ENCODE results near the gene PHACTR3. TPM values are rescaled to one million over a fixed set of nuclear protein-coding genes. Genes with fewer than 3 reads are reported as not detected.
A peak's percentile ranks its signal among the peaks of the same experiment; 100 is the strongest.

PHACTR3 gene
- total RNA-seq, 4 donors from 2014 or later: 1.4 to 7.2 (median 4.3) TPM

- intact Hi-C loops (cut with DNase I; ENCODE audit: low total_unique reads): no loop called here
- TF ChIP-seq POLR2A (IDR thresholded peaks at IDR 0.05) (no peak), CTCF (IDR thresholded peaks at IDR 0.05) (no peak)
- 50 to 55% methylated on average over 11 of the region's 11 CpGs for WGBS, 2 donors
- DNase-seq (ENCODE audit: low spot score in 2 of 2): peak in 1 of 2 donors; percentile 78
- no peak overlapping the region for H3K4me3 ChIP-seq (ENCODE audit: low read depth, poor library complexity, severe bottlenecking)
Measured at GRCh38 chr20:59676126-59676850, 71.9 kb downstream of the PHACTR3 start.

- no peak for TF ChIP-seq CTCF (IDR thresholded peaks at IDR 0.05)
- TF ChIP-seq POLR2A (IDR thresholded peaks at IDR 0.05): no peak
- 27 to 28% methylated on average over 4 of the region's 4 CpGs for WGBS, 2 donors
- no peak overlapping the region for H3K4me3 ChIP-seq (ENCODE audit: low read depth, poor library complexity, severe bottlenecking)
- intact Hi-C loops (cut with DNase I; ENCODE audit: low total_unique reads): no loop called here
- DNase-seq (ENCODE audit: low spot score in 2 of 2): no peak
Measured at GRCh38 chr20:59676851-59677182, 72.5 kb downstream of the PHACTR3 start.

GRCh38 chr20:59677586-59677985 is 73.2 kb downstream of the PHACTR3 start:
- TF ChIP-seq CTCF (IDR thresholded peaks at IDR 0.05): no peak
- no peak for TF ChIP-seq POLR2A (IDR thresholded peaks at IDR 0.05)
- WGBS, 2 donors: 70% methylated on average over 6 of the region's 6 CpGs

GRCh38 chr20:59678288-59678687 is 73.9 kb downstream of the PHACTR3 start:
- no peak overlapping the region for H3K4me3 ChIP-seq (ENCODE audit: low read depth, poor library complexity, severe bottlenecking)
- intact Hi-C loops (cut with DNase I; ENCODE audit: low total_unique reads): no loop called here
- TF ChIP-seq CTCF (IDR thresholded peaks at IDR 0.05) (no peak), POLR2A (IDR thresholded peaks at IDR 0.05) (no peak)
- WGBS, 2 donors: 12 to 30% methylated on average over 9 of the region's 9 CpGs
- peak in 1 of 2 donors; percentile 43 for DNase-seq (ENCODE audit: low spot score in 2 of 2)

More at GRCh38 chr20:59677586-59677985, 73.2 kb downstream of the PHACTR3 start:
- DNase-seq (ENCODE audit: low spot score in 2 of 2): no peak
- intact Hi-C loops (cut with DNase I; ENCODE audit: low total_unique reads): no loop called here
- no peak overlapping the region for H3K4me3 ChIP-seq (ENCODE audit: low read depth, poor library complexity, severe bottlenecking)

- no peak for TF ChIP-seq POLR2A (IDR thresholded peaks at IDR 0.05)
- TF ChIP-seq CTCF (IDR thresholded peaks at IDR 0.05): no peak
- intact Hi-C loops (cut with DNase I; ENCODE audit: low total_unique reads): no loop called here
- peak in 1 of 2 donors; percentile 42 for DNase-seq (ENCODE audit: low spot score in 2 of 2)
- 68 to 86% methylated on average over 8 of the region's 8 CpGs for WGBS, 2 donors
- H3K4me3 ChIP-seq (ENCODE audit: low read depth, poor library complexity, severe bottlenecking): no peak overlapping the region
Measured at GRCh38 chr20:59678951-59679350, 74.6 kb downstream of the PHACTR3 start.

Data from lower leg skin (tissue), 4 donors.